NCI-H2171 treated with DMSO at 0.1 percent for 48 hours (cell line): ENCODE data around the gene SLC66A2.
"Not testable (repeated sequence)": the region's sequence is repeated elsewhere in the genome, so short reads cannot be mapped to it uniquely, and the experiment has no call there.

Experiments
- DNase-seq: peaks from one replicate; lab custom pipeline; 2025; lab: John Stamatoyannopoulos, UW

SLC66A2 gene

GRCh38 chr18:79866889-79867574 is 84.4 kb downstream of the SLC66A2 start:
- no peak for DNase-seq

GRCh38 chr18:79865951-79866350 is 85.5 kb downstream of the SLC66A2 start:
- not testable (repeated sequence) for DNase-seq

GRCh38 chr18:79864955-79865354 is 86.5 kb downstream of the SLC66A2 start:
- not testable (repeated sequence) for DNase-seq

- no peak for DNase-seq
Measured at GRCh38 chr18:79864006-79864725, 87.3 kb downstream of the SLC66A2 start.

GRCh38 chr18:79863161-79864005 is 88.1 kb downstream of the SLC66A2 start:
- no peak for DNase-seq

GRCh38 chr18:79862562-79862961 is 88.9 kb downstream of the SLC66A2 start:
- no peak for DNase-seq

GRCh38 chr18:79861687-79862086 is 89.8 kb downstream of the SLC66A2 start:
- no peak for DNase-seq

- DNase-seq: no peak
Measured at GRCh38 chr18:79859314-79859713, 92.1 kb downstream of the SLC66A2 start.

- peak; percentile 27 for DNase-seq
Measured at GRCh38 chr18:79857082-79857671, 94.3 kb downstream of the SLC66A2 start.

GRCh38 chr18:79856119-79857007 is 95.1 kb downstream of the SLC66A2 start:
- peak; percentile 76 for DNase-seq

- DNase-seq: no peak
Measured at GRCh38 chr18:79855147-79855933, 96.1 kb downstream of the SLC66A2 start.

- no peak for DNase-seq
Measured at GRCh38 chr18:79853993-79854364, 97.5 kb downstream of the SLC66A2 start.

GRCh38 chr18:79853303-79853992 is 98.0 kb downstream of the SLC66A2 start:
- no peak for DNase-seq

- no peak for DNase-seq
Measured at GRCh38 chr18:79852561-79853302, 98.7 kb downstream of the SLC66A2 start.
